Activated CD4-positive, alpha-beta memory T cell treated with anti-CD3 and anti-CD28 coated beads, Interleukin-2, amount 10 ng/mL, durations not matched to agents 7 days and 5 days (primary cell): ENCODE measurements around the gene TOP1. TPM values are rescaled to one million over a fixed set of nuclear protein-coding genes. Genes with fewer than 3 reads are reported as not detected.
A peak's percentile ranks its signal among the peaks of the same experiment; 100 is the strongest.

ENCODE experiments used
- CTCF ChIA-PET: fragments of 350-600 bp; sonication (Branson Sonifier 250); formaldehyde crosslinking; loops from one replicate; lab custom pipeline; 2021; ENCODE audit warnings: antibody characterized with exemption, inconsistent platforms; lab: Charles Lee
- POLR2A ChIA-PET: fragments of 350-600 bp; sonication (Branson Sonifier 250); formaldehyde crosslinking; loops from one replicate; lab custom pipeline; 2021; ENCODE audit warnings: antibody characterized with exemption; lab: Charles Lee
- DNase-seq: peaks from one replicate; pipeline ENCODE4 v3.0.0-alpha.2; 2020
- H3K27ac Mint-ChIP-seq: one replicate; pipeline ENCODE4 v1.8.0; 2021; ENCODE audit warnings: mild to moderate bottlenecking, mixed read lengths
- H3K27me3 Mint-ChIP-seq: one replicate; pipeline ENCODE4 v1.8.0; 2021; ENCODE audit warnings: mixed read lengths
- H3K36me3 Mint-ChIP-seq: one replicate; pipeline ENCODE4 v1.8.0; 2021; ENCODE audit warnings: low read depth, mixed read lengths
- H3K4me1 Mint-ChIP-seq: one replicate; pipeline ENCODE4 v1.8.0; 2021; ENCODE audit warnings: mixed read lengths
- H3K4me3 Mint-ChIP-seq: one replicate; pipeline ENCODE4 v1.8.0; 2021; ENCODE audit warnings: mild to moderate bottlenecking, mixed read lengths
- H3K9me3 Mint-ChIP-seq: one replicate; pipeline ENCODE4 v1.8.0; 2021; ENCODE audit warnings: mixed read lengths
- total RNA-seq, 2 experiments: library from RNA; stranded (reverse); gene quantifications; one replicate each; pipeline ENCODE4 v1.2.3, GENCODE V29; 2021

The TOP1 gene
- total RNA-seq, 2 experiments from 2014 or later, result 67.5 to 68.0 TPM

DNA sequence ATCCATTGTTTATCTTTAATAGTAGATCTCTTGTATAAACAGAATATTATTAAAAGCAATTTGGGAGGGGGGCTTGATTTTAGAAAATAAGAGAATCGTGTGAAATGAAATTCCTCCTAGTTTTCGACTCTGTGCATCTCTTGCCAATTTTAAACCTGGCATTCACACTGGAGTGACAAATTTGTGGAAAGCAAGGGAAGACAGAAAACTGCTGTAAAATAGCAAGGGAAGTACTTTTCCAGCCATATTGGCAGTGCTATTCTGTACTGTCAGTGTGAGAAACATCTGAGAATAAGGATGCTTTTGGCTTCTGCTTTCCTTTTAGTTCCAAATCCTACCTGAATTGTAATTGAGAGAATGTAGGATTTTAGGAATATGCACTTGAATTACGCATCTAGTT, 40.2 kb downstream of the TOP1 start:
- ChIA-PET POLR2A (interaction anchor here (0.8 kb wide), 1 partner anchor 11 kb away, joined by 3 read pairs; no protein-coding TSS in a partner anchor), CTCF (interaction anchor here (1.7 to 2.5 kb wide), 2 partner anchors 26 to 78 kb away, joined by 6 read pairs; no protein-coding TSS in a partner anchor)
- no peaks in the 10 kb centered on the region for H3K27me3 Mint-ChIP-seq
- H3K4me1 Mint-ChIP-seq, result peaks cover 45% of the 10 kb centered on the region
- H3K9me3 Mint-ChIP-seq, result no peaks in the 10 kb centered on the region
- no peak for DNase-seq
- H3K36me3 Mint-ChIP-seq, result peaks cover 43% of the 10 kb centered on the region
- no peak overlapping the region for H3K27ac Mint-ChIP-seq
- H3K4me3 Mint-ChIP-seq, result no peak overlapping the region

DNA sequence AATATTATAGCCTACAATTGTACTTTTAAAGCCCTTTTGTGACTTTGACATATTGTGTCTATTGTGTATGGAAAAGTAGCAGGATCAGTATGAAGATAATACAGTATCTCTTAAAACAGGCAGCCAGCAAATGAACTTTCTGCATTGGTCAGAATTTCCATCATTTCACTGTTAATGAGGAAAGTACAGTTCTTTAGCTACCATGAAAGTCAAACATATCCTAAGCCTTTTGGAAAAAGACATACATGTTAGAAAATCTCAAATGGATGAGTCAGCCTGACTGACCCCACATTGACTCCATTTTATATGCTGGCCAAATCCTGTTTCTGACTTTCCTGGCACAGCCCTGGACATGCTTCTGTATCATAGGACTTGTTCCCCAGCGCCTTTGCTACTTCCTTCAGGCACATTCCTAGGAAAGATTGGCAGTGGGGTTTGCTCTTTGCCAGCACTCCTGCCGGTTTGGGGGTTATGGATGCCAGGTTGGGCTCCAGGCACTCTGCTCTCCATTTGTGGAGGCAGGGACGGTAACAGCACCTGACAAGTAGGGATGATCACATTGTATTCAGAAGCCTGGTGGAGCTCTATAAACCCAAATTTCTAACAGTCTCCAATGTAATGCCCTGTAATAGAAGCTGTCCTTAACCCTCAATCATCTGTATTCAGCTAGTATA, 43.7 kb downstream of the TOP1 start:
- no peaks in the 10 kb centered on the region for H3K9me3 Mint-ChIP-seq
- H3K27me3 Mint-ChIP-seq, result no peaks in the 10 kb centered on the region
- POLR2A ChIA-PET, result no interaction called here
- CTCF ChIA-PET, result interaction anchor here (1.1 to 10.7 kb wide), 4 partner anchors 23 to 89 kb away, joined by 3 to 74 read pairs (median 4); no protein-coding TSS in a partner anchor
- peaks cover 49% of the 10 kb centered on the region for H3K36me3 Mint-ChIP-seq
- DNase-seq, result no peak
- no peak overlapping the region for H3K4me3 Mint-ChIP-seq
- H3K27ac Mint-ChIP-seq, result peak overlapping the region; percentile 24
- peaks cover 67% of the 10 kb centered on the region for H3K4me1 Mint-ChIP-seq

GRCh38 chr20:41072915-41073314, 44.3 kb downstream of the TOP1 start:
- ChIA-PET CTCF (interaction anchor here (0.9 to 10.7 kb wide), 5 partner anchors 23 to 89 kb away, joined by 3 to 74 read pairs (median 4); no protein-coding TSS in a partner anchor), POLR2A (interaction anchor here (0.9 to 1.1 kb wide), 2 partner anchors 9 to 26 kb away, joined by 3 read pairs; no protein-coding TSS in a partner anchor)
- Mint-ChIP-seq H3K4me1 (peaks cover 70% of the 10 kb centered on the region), H3K27ac (peak overlapping the region; percentile 24), H3K9me3 (no peaks in the 10 kb centered on the region), H3K36me3 (peaks cover 48% of the 10 kb centered on the region), H3K27me3 (no peaks in the 10 kb centered on the region), H3K4me3 (no peak overlapping the region)
- no peak for DNase-seq

- ChIA-PET POLR2A (interaction anchor here (0.9 to 2.1 kb wide), 6 partner anchors 12 to 107 kb away, joined by 3 to 8 read pairs (median 3); partner anchors contain the start of gene PLCG1), CTCF (interaction anchor here (0.8 to 10.7 kb wide), 4 partner anchors 20 to 85 kb away, joined by 3 to 74 read pairs (median 5); no protein-coding TSS in a partner anchor)
- H3K36me3 Mint-ChIP-seq, result peaks cover 47% of the 10 kb centered on the region
Measured at GRCh38 chr20:41074441-41074840, 45.8 kb downstream of the TOP1 start.

GRCh38 chr20:41076776-41077175, 48.2 kb downstream of the TOP1 start:
- Mint-ChIP-seq H3K4me3 (no peak overlapping the region), H3K9me3 (no peaks in the 10 kb centered on the region), H3K36me3 (peaks cover 47% of the 10 kb centered on the region), H3K4me1 (peaks cover 77% of the 10 kb centered on the region), H3K27ac (peak overlapping the region; percentile 13), H3K27me3 (no peaks in the 10 kb centered on the region)
- ChIA-PET CTCF (interaction anchor here (10.7 kb wide), 1 partner anchor 88 kb away, joined by 74 read pairs; no protein-coding TSS in a partner anchor), POLR2A (no interaction called here)
- no peak for DNase-seq

More at GRCh38 chr20:41074441-41074840, 45.8 kb downstream of the TOP1 start:
- DNase-seq, result no peak
- Mint-ChIP-seq H3K27ac (no peak overlapping the region), H3K4me3 (no peak overlapping the region), H3K9me3 (no peaks in the 10 kb centered on the region), H3K4me1 (peaks cover 80% of the 10 kb centered on the region), H3K27me3 (no peaks in the 10 kb centered on the region)

DNA sequence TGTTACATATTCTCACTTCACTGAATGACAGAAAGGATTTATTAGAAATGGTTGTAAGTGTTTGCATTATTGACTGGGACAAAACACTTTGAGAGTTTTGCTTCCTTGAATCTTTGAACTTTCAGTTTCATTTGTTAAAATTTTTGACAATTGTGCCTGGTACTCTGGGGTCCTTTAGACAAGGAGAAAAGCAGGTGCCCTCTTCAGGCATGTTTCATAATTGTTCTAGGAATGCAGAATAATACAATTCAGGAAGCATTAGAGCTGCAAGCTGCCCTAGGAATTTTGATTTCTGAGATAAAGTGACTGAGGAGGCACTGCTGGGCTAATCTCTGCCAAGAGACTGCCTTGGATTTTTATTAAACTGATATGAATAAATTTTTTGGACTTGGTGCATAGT, 49.7 kb downstream of the TOP1 start:
- ChIA-PET CTCF (interaction anchor here (2.8 to 10.7 kb wide), 2 partner anchors 89 to 110 kb away, joined by 11 to 74 read pairs; no protein-coding TSS in a partner anchor), POLR2A (no interaction called here)
- DNase-seq, result no peak

GRCh38 chr20:41079066-41079465, 50.4 kb downstream of the TOP1 start:
- POLR2A ChIA-PET, result interaction anchor here (0.7 to 1.3 kb wide), 2 partner anchors 80 to 93 kb away, joined by 3 read pairs; no protein-coding TSS in a partner anchor

More for the DNA sequence above, 49.7 kb downstream of the TOP1 start:
- Mint-ChIP-seq H3K4me3 (no peak overlapping the region), H3K27me3 (no peaks in the 10 kb centered on the region), H3K4me1 (peaks cover 65% of the 10 kb centered on the region), H3K27ac (peak overlapping the region; percentile 30), H3K36me3 (peaks cover 58% of the 10 kb centered on the region), H3K9me3 (no peaks in the 10 kb centered on the region)

GRCh38 chr20:41080866-41081265, 52.2 kb downstream of the TOP1 start:
- no peak overlapping the region for H3K27ac Mint-ChIP-seq
- H3K9me3 Mint-ChIP-seq, result no peaks in the 10 kb centered on the region
- H3K36me3 Mint-ChIP-seq, result peaks cover 76% of the 10 kb centered on the region
- CTCF ChIA-PET, result interaction anchor here (1.6 to 10.7 kb wide), 3 partner anchors 14 to 112 kb away, joined by 4 to 74 read pairs (median 11); no protein-coding TSS in a partner anchor
- H3K27me3 Mint-ChIP-seq, result no peaks in the 10 kb centered on the region
- peaks cover 49% of the 10 kb centered on the region for H3K4me1 Mint-ChIP-seq
- POLR2A ChIA-PET, result interaction anchor here (0.8 to 1.2 kb wide), 2 partner anchors 12 to 34 kb away, joined by 3 read pairs; no protein-coding TSS in a partner anchor
- H3K4me3 Mint-ChIP-seq, result no peak overlapping the region
- DNase-seq, result no peak

More at GRCh38 chr20:41079066-41079465, 50.4 kb downstream of the TOP1 start:
- H3K4me1 Mint-ChIP-seq, result peaks cover 60% of the 10 kb centered on the region
- no peak for DNase-seq
- no peaks in the 10 kb centered on the region for H3K9me3 Mint-ChIP-seq
- peak overlapping the region; percentile 30 for H3K27ac Mint-ChIP-seq
- H3K36me3 Mint-ChIP-seq, result peaks cover 65% of the 10 kb centered on the region
- H3K4me3 Mint-ChIP-seq, result no peak overlapping the region
- CTCF ChIA-PET, result interaction anchor here (0.6 to 10.7 kb wide), 5 partner anchors 15 to 123 kb away, joined by 4 to 74 read pairs (median 6); no protein-coding TSS in a partner anchor
- H3K27me3 Mint-ChIP-seq, result no peaks in the 10 kb centered on the region

DNA sequence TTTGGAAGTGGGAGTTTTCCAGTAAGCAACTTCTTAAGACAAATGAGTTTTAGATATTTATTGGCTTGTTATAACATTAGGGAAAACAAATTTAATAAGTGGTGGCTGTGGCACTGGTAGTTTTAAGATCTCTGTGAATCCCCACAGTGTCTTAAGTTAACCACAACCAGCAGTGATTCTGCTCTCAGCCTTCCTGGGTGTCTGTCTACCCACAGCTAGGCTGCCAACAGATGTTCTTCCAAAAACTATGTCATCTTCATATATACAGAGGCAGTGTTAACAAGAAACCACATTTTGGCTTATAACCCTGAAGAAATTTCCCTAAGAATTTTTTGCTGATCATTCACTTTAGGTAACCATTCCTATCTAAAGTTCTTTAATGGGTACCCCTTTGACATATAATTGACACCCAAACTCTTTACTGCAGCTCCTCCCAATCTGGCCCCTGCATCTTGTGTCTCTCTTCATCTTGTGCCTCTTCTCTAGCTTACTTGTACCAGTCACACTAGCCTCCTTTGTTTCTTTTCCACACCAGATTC, 52.7 kb downstream of the TOP1 start:
- peaks cover 73% of the 10 kb centered on the region for H3K36me3 Mint-ChIP-seq
- CTCF ChIA-PET, result interaction anchor here (1.6 to 10.7 kb wide), 2 partner anchors 13 to 92 kb away, joined by 4 to 74 read pairs; no protein-coding TSS in a partner anchor
- DNase-seq, result no peak
- POLR2A ChIA-PET, result interaction anchor here (0.8 kb wide), 1 partner anchor 34 kb away, joined by 3 read pairs; no protein-coding TSS in a partner anchor
- H3K27me3 Mint-ChIP-seq, result no peaks in the 10 kb centered on the region
- H3K27ac Mint-ChIP-seq, result no peak overlapping the region
- H3K9me3 Mint-ChIP-seq, result no peaks in the 10 kb centered on the region
- peaks cover 46% of the 10 kb centered on the region for H3K4me1 Mint-ChIP-seq
- H3K4me3 Mint-ChIP-seq, result no peak overlapping the region

DNA sequence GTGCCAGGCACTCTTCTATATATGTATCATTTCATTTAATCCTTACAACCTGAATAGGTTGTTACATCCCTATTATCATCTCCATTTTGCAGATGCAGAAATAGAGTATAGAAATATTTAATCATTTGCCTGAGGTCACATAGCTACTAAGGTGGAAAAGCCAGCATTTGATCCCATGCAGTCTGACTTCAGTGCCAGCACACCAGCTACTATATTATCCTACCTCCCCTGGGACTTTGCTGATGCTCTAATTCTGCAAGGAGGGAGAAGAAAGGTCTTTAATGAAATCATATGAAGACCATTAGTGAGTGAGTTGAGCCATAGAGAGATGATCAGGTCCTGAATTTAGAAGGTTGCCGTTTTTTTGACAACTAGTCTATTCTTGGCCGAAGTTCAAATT, 53.7 kb downstream of the TOP1 start:
- CTCF ChIA-PET, result interaction anchor here (1.1 to 10.7 kb wide), 3 partner anchors 12 to 93 kb away, joined by 3 to 74 read pairs (median 4); no protein-coding TSS in a partner anchor
- Mint-ChIP-seq H3K27ac (no peak overlapping the region), H3K4me1 (peaks cover 46% of the 10 kb centered on the region), H3K36me3 (peaks cover 73% of the 10 kb centered on the region), H3K27me3 (no peaks in the 10 kb centered on the region), H3K9me3 (no peaks in the 10 kb centered on the region), H3K4me3 (no peak overlapping the region)
- POLR2A ChIA-PET, result interaction anchor here (0.9 kb wide), 1 partner anchor 9 kb away, joined by 3 read pairs; no protein-coding TSS in a partner anchor
- DNase-seq, result no peak

GRCh38 chr20:41085606-41086005, 57.0 kb downstream of the TOP1 start:
- Mint-ChIP-seq H3K27ac (no peak overlapping the region), H3K4me3 (no peak overlapping the region), H3K36me3 (peaks cover 76% of the 10 kb centered on the region), H3K9me3 (no peaks in the 10 kb centered on the region), H3K4me1 (peaks cover 30% of the 10 kb centered on the region), H3K27me3 (no peaks in the 10 kb centered on the region)
- ChIA-PET POLR2A (interaction anchor here (1.8 to 2.6 kb wide), 2 partner anchors 9 to 10 kb away, joined by 7 to 8 read pairs; no protein-coding TSS in a partner anchor), CTCF (interaction anchor here (1.0 to 1.6 kb wide), 2 partner anchors 50 to 95 kb away, joined by 3 to 4 read pairs; no protein-coding TSS in a partner anchor)
- no peak for DNase-seq
